Suppressor macrophage (primary cell): ENCODE measurements around the gene KAZALD1.
"Not testable (repeated sequence)": the region's sequence is repeated elsewhere in the genome, so short reads cannot be mapped to it uniquely, and the experiment has no call there.

Experiments used
- DNase-seq, 4 experiments: peaks; one replicate each; pipeline ENCODE4 v3.0.0-alpha.2; 2020 to 2022

Gene KAZALD1

GRCh38 chr10:101030496-101031127, 31.2 kb upstream of the KAZALD1 start:
- DNase-seq, result no peak

GRCh38 chr10:101031128-101031795, 30.5 kb upstream of the KAZALD1 start, which contains the start of the genes PDZD7 and SFXN3:
Gene PDZD7 (minus strand): TSS chr10:101031129. CDS start chr10:101030219, 910 bp downstream.
Gene SFXN3 (plus strand): TSS chr10:101031234. CDS start chr10:101034695, 3,461 bp downstream.
- DNase-seq, result peak; percentile 96 to 100 (median 96)

- peak; percentile 88 to 95 (median 92) for DNase-seq
Measured at GRCh38 chr10:101031796-101032636, 29.8 kb upstream of the KAZALD1 start.

GRCh38 chr10:101032637-101033224, 29.1 kb upstream of the KAZALD1 start:
- peak; percentile 73 to 86 (median 82) for DNase-seq

- no peak for DNase-seq
Measured at GRCh38 chr10:101033276-101033675, 28.5 kb upstream of the KAZALD1 start.

- not testable (repeated sequence) for DNase-seq
Measured at GRCh38 chr10:101034404-101034803, 27.4 kb upstream of the KAZALD1 start.

- DNase-seq, result no peak
Measured at GRCh38 chr10:101035314-101035713, 26.5 kb upstream of the KAZALD1 start.

GRCh38 chr10:101035916-101036702, 25.7 kb upstream of the KAZALD1 start:
- no peak for DNase-seq

- no peak for DNase-seq
Measured at GRCh38 chr10:101036726-101037125, 25.1 kb upstream of the KAZALD1 start.

GRCh38 chr10:101038484-101038883, 23.3 kb upstream of the KAZALD1 start:
- DNase-seq, result no peak

- DNase-seq, result no peak
Measured at GRCh38 chr10:101040061-101040460, 21.7 kb upstream of the KAZALD1 start.

GRCh38 chr10:101040851-101041250, 20.9 kb upstream of the KAZALD1 start:
- no peak for DNase-seq

GRCh38 chr10:101041252-101041761, 20.5 kb upstream of the KAZALD1 start:
- DNase-seq, result peak; percentile 78 to 83 (median 81)

- DNase-seq, result no peak
Measured at GRCh38 chr10:101042118-101042517, 19.7 kb upstream of the KAZALD1 start.

GRCh38 chr10:101042667-101043362, 19.0 kb upstream of the KAZALD1 start:
- DNase-seq, result peak; percentile 95 to 97 (median 96)

- DNase-seq, result peak in 1 of 4 experiments; percentile 32
Measured at GRCh38 chr10:101043363-101043707, 18.5 kb upstream of the KAZALD1 start.

GRCh38 chr10:101044117-101044516, 17.7 kb upstream of the KAZALD1 start:
- DNase-seq, result no peak

- DNase-seq, result no peak
Measured at GRCh38 chr10:101046332-101047238, 15.2 kb upstream of the KAZALD1 start.

- DNase-seq, result no peak
Measured at GRCh38 chr10:101047268-101047667, 14.5 kb upstream of the KAZALD1 start.
